MM.1S (cell line): ENCODE data around the gene ADGRE2.
"Not testable (repeated sequence)": the region's sequence is repeated elsewhere in the genome, so short reads cannot be mapped to it uniquely, and the experiment has no call there.

Source experiments
- DNase-seq: peaks from one replicate; pipeline ENCODE4 v3.0.0-alpha.2; 2015
- H2AFZ ChIP-seq: fragments of 300-600 bp; sonication (generic); 2 replicates; pipeline ENCODE4 v1.6.0; 2016; ENCODE audit warnings: antibody characterized with exemption, low read length
- H3F3A ChIP-seq: fragments of 300-600 bp; sonication (generic); 2 replicates; pipeline ENCODE4 v1.6.1; 2016; ENCODE audit warnings: mild to moderate bottlenecking, antibody characterized with exemption, low read length, moderate library complexity, mixed read lengths; ENCODE audit not compliant: insufficient read depth
- H3K27ac ChIP-seq: fragments of 300-600 bp; sonication (generic); 2 replicates; pipeline ENCODE4 v1.5.1; 2016; ENCODE audit warnings: mild to moderate bottlenecking, low read length
- H3K27me3 ChIP-seq: fragments of 300-600 bp; sonication (generic); replicated peaks from 2 replicates; pipeline ENCODE4 v1.6.0; 2016; ENCODE audit warnings: low read length; ENCODE audit not compliant: insufficient read depth
- H3K36me3 ChIP-seq: fragments of 300-600 bp; sonication (generic); replicated peaks from 2 replicates; pipeline ENCODE4 v1.6.1; 2016; ENCODE audit warnings: mild to moderate bottlenecking, low read length, mixed read lengths; ENCODE audit not compliant: insufficient read depth
- H3K4me1 ChIP-seq: fragments of 300-600 bp; sonication (generic); 2 replicates; pipeline ENCODE4 v1.6.1; 2016; ENCODE audit warnings: low read length, mixed read lengths
- H3K4me2 ChIP-seq: fragments of 300-600 bp; sonication (generic); 2 replicates; pipeline ENCODE4 v1.6.0; 2016; ENCODE audit warnings: low read depth, low read length
- H3K4me3 ChIP-seq: fragments of 300-600 bp; sonication (generic); 2 replicates; pipeline ENCODE4 v1.5.1; 2016; ENCODE audit warnings: low read length, mixed read lengths
- H3K79me2 ChIP-seq: fragments of 300-600 bp; sonication (generic); 2 replicates; pipeline ENCODE4 v1.6.1; 2016; ENCODE audit warnings: mixed run types, low read length, mixed read lengths
- H3K9ac ChIP-seq: fragments of 300-600 bp; sonication (generic); 2 replicates; pipeline ENCODE4 v1.6.1; 2016; ENCODE audit warnings: low read length, mixed read lengths
- H3K9me2 ChIP-seq: fragments of 300-600 bp; sonication (generic); replicated peaks from 2 replicates; pipeline ENCODE4 v1.6.1; 2016; ENCODE audit warnings: mild to moderate bottlenecking, low read length, mixed read lengths; ENCODE audit not compliant: insufficient read depth
- H3K9me3 ChIP-seq: fragments of 300-600 bp; sonication (generic); replicated peaks from 2 replicates; pipeline ENCODE4 v1.6.1; 2016; ENCODE audit warnings: mild to moderate bottlenecking, low read length, mixed read lengths; ENCODE audit not compliant: insufficient read depth
- H4K20me1 ChIP-seq: fragments of 300-600 bp; sonication (generic); 2 replicates; pipeline ENCODE4 v1.6.1; 2016; ENCODE audit warnings: mild to moderate bottlenecking, low read length, moderate library complexity, mixed read lengths; ENCODE audit not compliant: insufficient read depth
- CTCF ChIP-seq: fragments of 300-600 bp; sonication (generic); IDR thresholded peaks from 2 replicates; pipeline ENCODE4 v1.5.1; 2016; ENCODE audit warnings: antibody characterized with exemption, low read length, mixed read lengths
- EZH2 ChIP-seq: fragments of 300-600 bp; sonication (generic); optimal IDR thresholded peaks from 2 replicates; pipeline ENCODE3; 2017; ENCODE audit warnings: low read depth, mild to moderate bottlenecking, antibody characterized with exemption, low read length, mixed read lengths
- EZH2phosphoT487 ChIP-seq: fragments of 300-600 bp; sonication (generic); IDR thresholded peaks from 2 replicates; pipeline ENCODE4 v1.6.1; 2018; ENCODE audit warnings: antibody characterized with exemption, low read length

Gene ADGRE2

GRCh38 chr19:14782626-14783409 is 4.5 kb upstream of the ADGRE2 start:
- Histone ChIP-seq H3K4me3 (no peak overlapping the region), H3F3A (no peaks in the 10 kb centered on the region), H3K4me1 (no peaks in the 10 kb centered on the region), H3K27me3 (peaks cover 56% of the 10 kb centered on the region), H4K20me1 (no peaks in the 10 kb centered on the region), H3K4me2 (no peak overlapping the region), H3K9me3 (no peaks in the 10 kb centered on the region), H3K79me2 (no peaks in the 10 kb centered on the region), H3K36me3 (no peaks in the 10 kb centered on the region), H3K9ac (no peak overlapping the region), H3K9me2 (no peaks in the 10 kb centered on the region), H2AFZ (no peak overlapping the region), H3K27ac (no peak overlapping the region)
- TF ChIP-seq CTCF (no peak), EZH2phosphoT487 (no peak), EZH2 (no peak)
- no peak for DNase-seq

GRCh38 chr19:14781713-14782536 is 3.6 kb upstream of the ADGRE2 start:
- not testable (repeated sequence) for H3K9me2 ChIP-seq, H3K4me2 ChIP-seq, H3K27ac ChIP-seq, H3K9ac ChIP-seq, H3K9me3 ChIP-seq, H3K36me3 ChIP-seq, H3K4me1 ChIP-seq, DNase-seq, H2AFZ ChIP-seq, H3K4me3 ChIP-seq, H3F3A ChIP-seq, H4K20me1 ChIP-seq, H3K79me2 ChIP-seq
- H3K27me3 ChIP-seq = peaks cover 59% of the 10 kb centered on the region

GRCh38 chr19:14780622-14781225 is 2.4 kb upstream of the ADGRE2 start:
- H3K9ac ChIP-seq, H3K36me3 ChIP-seq, H2AFZ ChIP-seq, H3K9me3 ChIP-seq, DNase-seq, H3K27ac ChIP-seq, H3F3A ChIP-seq, H3K4me1 ChIP-seq, H3K9me2 ChIP-seq, H4K20me1 ChIP-seq, H3K4me2 ChIP-seq, H3K4me3 ChIP-seq, H3K79me2 ChIP-seq: not testable (repeated sequence)
- H3K27me3 ChIP-seq = peaks cover 60% of the 10 kb centered on the region

GRCh38 chr19:14779151-14779550 is 791 bp upstream of the ADGRE2 start:
- Histone ChIP-seq H3K27me3 (peaks cover 48% of the 10 kb centered on the region), H4K20me1 (no peaks in the 10 kb centered on the region), H3K4me2 (no peak overlapping the region), H3K9ac (no peak overlapping the region), H3K27ac (no peak overlapping the region), H3K79me2 (no peaks in the 10 kb centered on the region), H2AFZ (no peak overlapping the region), H3F3A (no peaks in the 10 kb centered on the region), H3K36me3 (no peaks in the 10 kb centered on the region), H3K4me3 (no peak overlapping the region), H3K4me1 (no peaks in the 10 kb centered on the region), H3K9me2 (no peaks in the 10 kb centered on the region), H3K9me3 (no peaks in the 10 kb centered on the region)
- no peak for TF ChIP-seq EZH2phosphoT487
- no peak for DNase-seq

GRCh38 chr19:14777645-14778044 is 715 bp downstream of the ADGRE2 start:
- not testable (repeated sequence) for H3K9me3 ChIP-seq, H3K9ac ChIP-seq, H3K9me2 ChIP-seq, H3K4me2 ChIP-seq, H3F3A ChIP-seq, H2AFZ ChIP-seq, H3K4me3 ChIP-seq, DNase-seq, H3K79me2 ChIP-seq, H3K4me1 ChIP-seq, H4K20me1 ChIP-seq, H3K27ac ChIP-seq, H3K36me3 ChIP-seq
- peaks cover 40% of the 10 kb centered on the region for H3K27me3 ChIP-seq
